Suprapubic skin (tissue), 4 donors: ENCODE data around the gene SSR4. TPM values are rescaled to one million over a fixed set of nuclear protein-coding genes. Genes with fewer than 3 reads are reported as not detected.

Experiments
- DNase-seq, 2 donors: peaks; one replicate each; pipeline ENCODE4 v3.0.0-alpha.2; 2019; ENCODE audit warnings: low spot score in 2 of 2
- H3K27ac ChIP-seq: fragments of 200-600 bp; sonication (generic); one replicate; pipeline ENCODE4 v1.5.1; 2019
- H3K27me3 ChIP-seq: fragments of 200-600 bp; sonication (generic); one replicate; pipeline ENCODE4 v1.5.1; 2019
- H3K36me3 ChIP-seq: fragments of 200-600 bp; sonication (generic); one replicate; pipeline ENCODE4 v1.5.1; 2019
- H3K4me1 ChIP-seq: fragments of 200-600 bp; sonication (generic); one replicate; pipeline ENCODE4 v1.5.1; 2019
- H3K4me3 ChIP-seq: fragments of 200-600 bp; sonication (generic); one replicate; pipeline ENCODE4 v1.5.1; 2019; ENCODE audit warnings: mild to moderate bottlenecking
- H3K9me3 ChIP-seq: fragments of 200-600 bp; sonication (generic); one replicate; pipeline ENCODE4 v1.5.1; 2019
- EP300 ChIP-seq: sonication (generic); formaldehyde crosslinking; IDR thresholded peaks from one replicate; pipeline ENCODE4 v1.6.1; 2017; ENCODE audit warnings: antibody characterized with exemption
- POLR2A ChIP-seq, 2 donors: fragments of 450-650 bp; IDR thresholded peaks; one replicate each; pipeline ENCODE4 v1.6.1; 2017; ENCODE audit warnings: antibody characterized with exemption in 2 of 2, mild to moderate bottlenecking in 2 of 2, moderate library complexity in 2 of 2
- POLR2AphosphoS5 ChIP-seq, 3 donors: sonication (generic); formaldehyde crosslinking; IDR thresholded peaks; one replicate each; pipeline ENCODE4 v1.6.1; 2017; ENCODE audit warnings: antibody characterized with exemption in 3 of 3
- WGBS: methylation state at CpG from one replicate; pipeline ENCODE4 v1.1.5; 2018; 5-methylcytosine and 5-hydroxymethylcytosine counted together
- total RNA-seq, 4 donors: library from RNA; depleted of rRNA; stranded (reverse); fragments of >200 nt; gene quantifications; one replicate each; pipeline ENCODE4 v1.1.0, GENCODE V29; 2016
- TF ChIP-seq, protein P1 (sequence below), 2 donors: fragments of 200-600 bp in 1 of 2; fragments of 450-650 bp in 1 of 2; sonication (generic) in 1 of 2; IDR thresholded peaks; one replicate each; pipeline ENCODE4 v1.5.1; 2016 to 2019; ENCODE audit warnings: antibody characterized with exemption in 2 of 2, mild to moderate bottlenecking in 1 of 2, moderate library complexity in 1 of 2

SSR4 gene
- total RNA-seq, 4 donors from 2014 or later, result 86.7 to 200 (median 150) TPM

DNA sequence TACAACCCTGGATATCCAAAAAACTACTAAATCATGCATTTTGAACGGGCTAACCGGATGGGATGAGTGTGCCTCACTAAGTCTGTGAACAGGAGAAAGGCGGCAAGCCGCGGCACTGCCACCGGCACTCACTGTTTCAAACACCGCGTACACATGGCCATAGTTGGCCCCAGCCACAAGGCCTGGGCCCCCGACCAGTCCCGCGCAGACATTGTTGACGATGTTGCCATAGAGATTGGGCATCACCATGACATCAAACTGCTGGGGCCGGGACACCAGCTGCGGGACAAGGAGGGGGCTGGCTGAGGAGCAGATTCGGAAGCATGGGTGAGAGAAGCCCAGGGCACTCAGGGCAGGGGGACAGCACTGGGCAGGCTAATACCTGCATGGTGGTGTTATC, 7.8 kb upstream of the SSR4 start:
- WGBS, result 93% methylated on average over 11 of the region's 15 CpGs
- no peak for DNase-seq
- no peak for TF ChIP-seq EP300
- TF ChIP-seq POLR2A (IDR thresholded peaks at IDR 0.05), result no peak
- TF ChIP-seq, protein P1, sequence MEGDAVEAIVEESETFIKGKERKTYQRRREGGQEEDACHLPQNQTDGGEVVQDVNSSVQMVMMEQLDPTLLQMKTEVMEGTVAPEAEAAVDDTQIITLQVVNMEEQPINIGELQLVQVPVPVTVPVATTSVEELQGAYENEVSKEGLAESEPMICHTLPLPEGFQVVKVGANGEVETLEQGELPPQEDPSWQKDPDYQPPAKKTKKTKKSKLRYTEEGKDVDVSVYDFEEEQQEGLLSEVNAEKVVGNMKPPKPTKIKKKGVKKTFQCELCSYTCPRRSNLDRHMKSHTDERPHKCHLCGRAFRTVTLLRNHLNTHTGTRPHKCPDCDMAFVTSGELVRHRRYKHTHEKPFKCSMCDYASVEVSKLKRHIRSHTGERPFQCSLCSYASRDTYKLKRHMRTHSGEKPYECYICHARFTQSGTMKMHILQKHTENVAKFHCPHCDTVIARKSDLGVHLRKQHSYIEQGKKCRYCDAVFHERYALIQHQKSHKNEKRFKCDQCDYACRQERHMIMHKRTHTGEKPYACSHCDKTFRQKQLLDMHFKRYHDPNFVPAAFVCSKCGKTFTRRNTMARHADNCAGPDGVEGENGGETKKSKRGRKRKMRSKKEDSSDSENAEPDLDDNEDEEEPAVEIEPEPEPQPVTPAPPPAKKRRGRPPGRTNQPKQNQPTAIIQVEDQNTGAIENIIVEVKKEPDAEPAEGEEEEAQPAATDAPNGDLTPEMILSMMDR (IDR thresholded peaks at IDR 0.05), result no peak
- no peak for TF ChIP-seq POLR2AphosphoS5 (IDR thresholded peaks at IDR 0.05)
- peaks cover 45% of the 10 kb centered on the region for H3K36me3 ChIP-seq
- H3K4me3 ChIP-seq, result no peak overlapping the region
- H3K4me1 ChIP-seq, result peaks cover 21% of the 10 kb centered on the region
- no peak overlapping the region for H3K27ac ChIP-seq
- no peaks in the 10 kb centered on the region for H3K9me3 ChIP-seq
- H3K27me3 ChIP-seq, result no peaks in the 10 kb centered on the region

DNA sequence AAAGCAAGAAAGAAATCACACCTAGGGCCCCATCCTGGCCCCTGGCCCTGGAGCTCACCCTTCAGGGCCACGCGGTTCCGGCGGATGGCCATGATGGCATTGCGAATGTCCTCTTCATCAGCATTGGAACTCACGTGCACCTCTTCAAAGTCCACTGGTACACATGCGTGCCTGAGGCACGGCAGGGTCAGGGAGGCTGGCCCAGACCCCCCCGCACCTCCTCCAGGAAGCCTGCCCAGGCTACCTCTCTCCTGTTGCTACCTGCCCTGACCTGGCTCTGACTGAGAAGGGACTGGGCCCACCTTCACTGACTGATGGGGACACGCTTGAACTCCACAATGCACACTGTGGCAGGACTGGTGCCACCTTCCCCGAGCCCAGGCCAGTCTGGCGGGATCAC, 4.8 kb upstream of the SSR4 start:
- Histone ChIP-seq H3K27me3 (no peaks in the 10 kb centered on the region), H3K36me3 (peaks cover 45% of the 10 kb centered on the region), H3K27ac (no peak overlapping the region), H3K4me1 (peaks cover 28% of the 10 kb centered on the region), H3K9me3 (no peaks in the 10 kb centered on the region), H3K4me3 (no peak overlapping the region)
- TF ChIP-seq POLR2A (IDR thresholded peaks at IDR 0.05), result no peak
- no peak for TF ChIP-seq EP300
- TF ChIP-seq, protein P1 (IDR thresholded peaks at IDR 0.05), result no peak
- DNase-seq, result no peak
- WGBS, result 91% methylated on average over 11 of the region's 12 CpGs

DNA sequence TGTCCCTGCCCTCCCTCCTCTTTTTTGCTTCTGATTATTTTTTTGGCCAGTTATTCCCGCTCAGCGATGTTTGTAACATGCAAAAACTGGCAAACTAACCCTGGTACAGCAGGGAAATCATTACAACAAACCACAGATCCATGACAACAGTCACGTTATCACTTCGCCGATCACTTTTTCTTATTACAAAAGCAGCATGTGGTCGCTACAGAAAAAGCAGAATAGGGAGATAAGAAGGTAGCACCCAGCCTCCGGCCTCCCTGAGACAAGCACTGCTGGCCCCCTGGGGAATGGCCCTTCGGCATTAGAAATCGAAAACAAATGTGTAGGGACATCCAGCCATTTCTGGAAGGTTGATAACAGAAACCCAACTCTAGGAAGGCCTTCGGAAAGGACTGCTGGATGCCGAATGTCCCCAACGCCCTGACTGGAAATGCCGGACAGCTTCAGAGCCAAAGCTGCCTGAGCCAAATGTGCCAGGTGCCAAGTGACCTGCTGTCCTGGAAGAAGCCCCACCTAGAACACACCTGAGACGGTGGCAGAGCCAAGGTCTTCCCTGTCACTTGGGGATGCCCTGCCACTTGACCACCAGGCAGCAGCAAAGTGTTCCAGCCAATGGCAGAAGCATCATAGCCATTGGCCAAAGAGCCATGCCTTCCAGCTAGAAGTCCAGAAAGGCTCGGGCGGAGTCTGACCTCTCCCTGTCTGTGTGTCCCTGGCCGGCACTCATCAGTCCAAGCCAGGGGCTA, 3.2 kb upstream of the SSR4 start:
- no peak overlapping the region for H3K27ac ChIP-seq
- WGBS, result 60% methylated on average over 13 of the region's 17 CpGs
- H3K4me3 ChIP-seq, result no peak overlapping the region
- H3K27me3 ChIP-seq, result no peaks in the 10 kb centered on the region
- DNase-seq, result no peak
- peaks cover 31% of the 10 kb centered on the region for H3K36me3 ChIP-seq
- H3K4me1 ChIP-seq, result peaks cover 42% of the 10 kb centered on the region
- H3K9me3 ChIP-seq, result no peaks in the 10 kb centered on the region
- TF ChIP-seq, protein P1 (IDR thresholded peaks at IDR 0.05), result no peak
- TF ChIP-seq POLR2AphosphoS5 (IDR thresholded peaks at IDR 0.05) (no peak), POLR2A (IDR thresholded peaks at IDR 0.05) (no peak), EP300 (no peak)

DNA sequence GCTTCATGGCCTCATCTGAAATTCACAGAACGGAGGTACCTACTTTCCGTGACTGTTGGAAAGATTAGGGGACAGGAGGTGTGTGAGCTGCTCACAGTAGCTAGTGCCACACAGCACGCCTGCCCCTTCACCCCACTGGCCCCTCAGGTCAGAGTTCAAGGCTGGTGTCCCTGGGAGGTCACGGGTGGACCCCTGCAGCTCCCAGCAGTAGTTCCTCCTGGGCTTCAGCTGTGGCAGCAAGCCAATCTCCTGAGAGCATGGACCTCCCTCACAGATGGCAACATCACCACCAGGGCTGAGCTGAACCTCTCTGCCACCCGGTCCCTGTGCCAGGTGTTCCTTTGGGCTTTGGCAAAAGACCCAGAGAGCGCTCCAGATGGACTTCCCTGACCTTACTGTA, 2.1 kb upstream of the SSR4 start:
- no peak for DNase-seq
- H3K9me3 ChIP-seq, result no peaks in the 10 kb centered on the region
- peaks cover 26% of the 10 kb centered on the region for H3K36me3 ChIP-seq
- 76% methylated on average over 5 of the region's 6 CpGs for WGBS
- no peaks in the 10 kb centered on the region for H3K27me3 ChIP-seq
- H3K4me3 ChIP-seq, result no peak overlapping the region
- H3K27ac ChIP-seq, result no peak overlapping the region
- TF ChIP-seq EP300 (no peak), POLR2A (IDR thresholded peaks at IDR 0.05) (no peak), POLR2AphosphoS5 (IDR thresholded peaks at IDR 0.05) (no peak)
- TF ChIP-seq, protein P1 (IDR thresholded peaks at IDR 0.05), result no peak
- H3K4me1 ChIP-seq, result peaks cover 43% of the 10 kb centered on the region

DNA sequence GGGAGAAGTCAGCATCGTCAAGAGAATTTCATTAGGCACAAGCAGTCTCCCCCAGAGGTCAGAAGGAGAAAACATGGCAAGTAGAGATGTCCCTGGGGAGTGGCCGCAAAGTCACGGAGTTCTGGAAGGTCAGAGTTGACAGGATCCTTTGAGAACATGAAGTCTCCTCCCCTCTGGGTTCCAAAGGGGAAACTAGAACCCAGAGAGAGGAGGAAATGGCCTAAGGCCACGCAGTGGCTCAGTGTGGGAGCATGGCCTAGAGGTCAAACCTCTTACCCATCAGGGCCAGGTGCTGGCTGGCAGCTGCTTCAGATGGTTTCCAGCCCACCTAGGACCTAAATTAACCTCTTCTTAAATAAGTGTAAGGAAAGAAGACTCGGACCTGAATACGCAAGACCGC, 1.2 kb upstream of the SSR4 start:
- WGBS, result 53% methylated on average over 7 of the region's 7 CpGs
- Histone ChIP-seq H3K9me3 (no peaks in the 10 kb centered on the region), H3K36me3 (peaks cover 26% of the 10 kb centered on the region), H3K27ac (peak overlapping the region; percentile 96), H3K4me1 (peaks cover 43% of the 10 kb centered on the region), H3K4me3 (peak overlapping the region; percentile 69), H3K27me3 (no peaks in the 10 kb centered on the region)
- TF ChIP-seq POLR2A (IDR thresholded peaks at IDR 0.05) (no peak), POLR2AphosphoS5 (IDR thresholded peaks at IDR 0.05) (no peak), EP300 (no peak)
- TF ChIP-seq, protein P1 (IDR thresholded peaks at IDR 0.05), result no peak
- no peak for DNase-seq
